Hepatic stellate cell (primary cell): Measurements from ENCODE around the gene RADIL.
A peak's percentile ranks its signal among the peaks of the same experiment; 100 is the strongest.

Experiments
- DNase-seq: peaks from one replicate; pipeline ENCODE4 v3.0.0; 2011; ENCODE audit warnings: low spot score

Gene RADIL

DNA sequence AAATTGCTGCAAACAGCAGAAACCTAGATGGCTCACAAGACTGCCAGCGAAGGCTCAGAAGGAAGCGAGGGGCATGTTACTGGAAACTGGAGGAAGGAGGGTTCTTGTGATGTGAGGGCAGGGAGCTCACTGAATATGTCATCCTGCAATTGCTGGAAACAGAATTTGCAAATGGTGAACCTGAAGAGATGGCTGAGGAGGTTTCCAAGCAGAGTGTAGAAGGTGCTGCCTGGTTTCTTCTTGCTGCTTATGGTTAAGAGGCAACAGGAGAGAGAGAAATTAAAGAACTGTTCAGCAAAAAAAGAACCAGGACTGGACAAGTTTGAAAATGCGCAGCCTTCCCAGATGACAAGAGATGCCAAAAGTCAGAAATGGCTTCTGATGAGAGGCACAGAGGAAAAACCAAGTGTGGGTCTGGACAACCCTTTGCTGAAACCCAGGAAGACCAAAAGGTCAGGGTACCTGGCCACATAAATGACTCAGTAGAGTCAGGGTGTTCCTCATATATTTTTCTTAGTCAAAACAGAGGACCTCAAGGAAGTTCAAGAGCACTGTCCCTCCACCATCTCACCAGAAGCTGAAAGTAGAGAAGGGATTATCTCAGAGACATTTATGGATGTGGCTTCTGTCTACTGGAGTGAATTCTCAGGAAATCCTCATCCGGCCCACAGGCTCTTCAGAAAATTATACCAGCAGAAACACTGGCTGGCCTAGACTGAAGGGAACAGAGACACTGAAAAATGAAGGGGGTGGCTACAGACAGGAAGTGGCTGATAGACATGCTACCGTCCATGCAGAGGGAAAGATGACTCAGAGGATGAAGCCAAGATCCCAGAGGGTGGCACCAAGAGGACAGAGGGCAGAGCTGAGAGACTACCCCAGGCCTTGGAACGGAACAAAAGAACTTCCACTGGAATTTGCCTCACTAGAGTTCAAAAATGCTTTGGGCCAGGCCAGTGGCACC lies 31.8 kb downstream of the RADIL start:
- DNase-seq: no peak

DNA sequence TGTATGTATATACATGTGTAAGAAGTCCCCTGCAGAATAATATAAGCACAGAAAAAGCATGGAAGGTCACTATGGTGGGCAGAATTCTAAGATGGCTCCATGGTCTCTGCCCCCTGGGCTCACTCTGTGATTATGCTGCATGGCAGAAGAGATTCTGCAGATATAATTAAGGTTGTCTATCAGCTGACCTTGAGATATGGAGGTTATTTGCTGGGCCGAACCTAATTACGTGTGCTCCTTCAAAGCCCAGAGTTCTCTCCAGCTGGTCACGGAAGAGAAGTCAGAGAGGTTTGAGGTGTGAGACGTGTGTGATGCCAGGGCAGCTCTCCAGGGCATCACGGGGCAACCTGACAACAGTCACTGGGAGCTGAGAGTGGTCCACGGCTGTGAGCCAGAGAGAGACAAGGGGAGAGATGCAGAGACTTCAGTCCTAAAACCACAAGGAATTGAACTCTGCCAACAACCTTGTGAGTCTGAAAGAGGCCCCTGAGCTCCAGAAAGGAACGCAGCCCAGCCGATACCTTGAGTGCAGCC lies 33.2 kb downstream of the RADIL start:
- DNase-seq: no peak

DNA sequence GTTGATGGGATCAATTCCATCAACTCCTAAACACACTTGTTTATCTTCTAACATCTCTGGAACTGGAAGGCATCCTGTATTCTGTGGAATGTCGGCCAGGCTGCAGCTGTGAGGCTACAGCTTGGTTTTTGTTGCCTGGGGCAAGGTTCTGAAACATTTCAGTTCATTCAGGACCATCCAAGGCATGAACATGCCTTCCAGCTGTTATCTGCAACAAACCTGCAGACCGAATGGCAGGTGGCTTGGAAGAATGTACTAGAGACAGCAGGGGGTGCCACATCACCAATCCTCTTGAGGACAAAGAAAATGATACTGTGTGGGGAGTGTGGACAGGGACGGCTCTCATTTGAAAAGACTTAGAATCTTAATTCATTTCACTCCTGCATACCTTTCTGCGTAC lies 34.1 kb downstream of the RADIL start:
- DNase-seq: no peak

DNA sequence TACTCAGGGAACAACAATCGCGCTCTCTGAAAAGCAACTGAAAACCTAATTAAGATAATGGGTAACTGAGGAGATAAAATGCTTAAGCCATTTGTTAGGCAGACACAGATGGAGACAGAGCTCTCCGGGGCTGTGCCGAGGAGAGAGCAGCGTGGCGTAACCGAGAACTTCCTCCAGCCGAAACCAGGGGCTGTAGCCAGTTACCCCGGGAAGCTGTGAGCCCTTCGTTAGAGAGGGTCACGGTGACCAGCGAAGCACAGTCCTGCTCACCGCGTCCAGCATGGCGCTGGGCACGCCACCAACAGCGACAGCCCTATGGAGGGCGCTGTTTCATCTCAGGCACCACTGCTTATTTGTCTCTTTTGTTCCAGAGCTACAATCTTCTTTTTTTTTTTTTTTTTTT lies 37.8 kb downstream of the RADIL start:
- DNase-seq: no peak

GRCh38 chr7:4842319-4843064 lies 41.0 kb downstream of the RADIL start:
- peak; percentile 61 for DNase-seq

- no peak for DNase-seq
These were observed 41.7 kb downstream of the RADIL start for GRCh38 chr7:4841836-4842235.

DNA sequence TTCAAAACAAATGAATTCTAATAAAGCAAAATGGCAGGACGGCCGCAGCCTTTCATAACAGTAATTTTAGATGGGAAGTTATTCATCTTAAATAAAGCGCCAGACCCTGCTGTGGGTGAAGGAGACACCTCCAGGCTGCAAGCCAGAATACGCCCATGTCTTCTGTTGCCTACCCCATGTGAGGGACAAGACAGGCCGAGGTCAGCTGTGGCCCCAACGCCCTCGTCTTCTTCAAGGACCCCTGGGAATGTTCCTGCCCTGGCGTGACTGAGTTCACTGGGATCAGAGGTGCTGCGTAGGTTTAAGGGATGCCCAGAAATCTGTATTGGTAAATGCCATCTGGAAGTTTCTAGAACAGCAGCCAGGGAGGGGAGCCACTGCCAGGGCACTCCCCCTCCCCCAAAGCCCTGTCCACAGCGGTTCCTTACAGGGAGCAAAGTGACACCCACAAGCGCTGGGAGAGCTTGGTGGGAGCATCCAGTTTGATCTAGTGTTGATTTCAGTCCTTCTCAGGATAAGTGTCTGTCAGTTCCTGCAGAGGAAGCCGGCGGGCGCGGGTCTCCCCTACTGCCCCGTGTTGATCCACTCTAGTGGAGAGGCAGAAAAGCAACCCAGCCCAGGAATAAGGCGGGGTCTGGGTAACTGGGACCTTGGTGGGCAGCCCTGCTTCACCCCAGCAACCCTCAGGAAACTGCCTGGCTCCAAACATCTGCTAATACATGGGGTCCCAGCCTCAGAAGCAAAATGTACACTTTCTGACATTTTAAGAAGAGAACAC lies 42.3 kb downstream of the RADIL start:
- no peak for DNase-seq

DNA sequence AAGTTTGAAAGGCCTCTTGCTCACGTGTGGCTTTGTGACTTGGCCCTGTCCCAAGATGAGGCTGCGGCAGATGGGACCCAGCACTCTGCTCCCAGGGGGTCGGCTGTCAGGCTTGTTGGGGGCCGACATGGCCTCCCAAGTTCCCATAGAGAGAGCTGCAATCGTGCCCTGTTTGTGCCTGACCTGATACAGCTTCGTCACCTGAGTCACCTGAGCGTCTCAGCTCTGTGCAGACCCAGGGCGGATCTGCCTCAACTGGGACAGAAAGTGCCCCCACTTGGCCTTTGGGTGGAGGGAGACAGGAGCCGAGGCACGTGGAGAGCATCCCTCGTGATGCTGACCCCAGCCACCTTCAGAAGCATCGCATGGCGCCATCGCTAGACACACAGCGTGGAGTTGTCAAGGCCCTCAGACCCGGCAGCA lies 43.4 kb downstream of the RADIL start:
- no peak for DNase-seq

DNA sequence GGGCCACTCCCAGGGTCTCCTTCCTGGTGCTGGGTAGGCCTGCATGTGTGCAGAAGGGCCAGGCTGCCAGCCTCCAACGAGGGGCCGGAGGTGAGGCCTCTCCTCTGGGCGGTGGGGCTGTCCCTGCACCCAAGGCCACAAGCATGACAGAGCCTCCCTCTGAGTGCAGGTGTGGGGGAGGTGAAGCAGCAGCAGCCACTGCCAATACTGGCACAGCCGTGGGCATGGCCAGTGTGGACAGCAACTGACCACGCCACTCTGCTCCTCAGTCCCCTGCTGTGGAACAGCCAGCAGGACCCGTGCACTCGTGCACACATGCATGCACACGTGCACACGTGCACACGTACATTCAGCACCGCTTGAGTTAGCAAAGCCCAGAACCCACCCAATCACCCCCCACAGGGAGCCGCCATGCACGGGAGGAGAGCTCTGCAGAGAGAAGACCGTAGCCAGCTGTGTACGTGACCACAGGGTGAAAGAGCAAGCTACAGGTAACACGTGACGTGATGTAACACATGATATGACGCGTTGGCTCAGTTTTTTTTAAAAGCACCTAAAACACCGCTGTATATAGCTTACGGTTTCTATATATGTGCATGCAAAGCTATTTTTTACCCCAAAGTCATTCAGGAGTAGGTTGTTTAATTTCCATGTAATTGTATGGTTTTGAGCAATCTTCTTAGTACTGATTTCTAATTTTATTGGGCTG lies 44.7 kb downstream of the RADIL start:
- DNase-seq: no peak

GRCh38 chr7:4837803-4838625 lies 45.5 kb downstream of the RADIL start:
- DNase-seq: no peak

GRCh38 chr7:4837041-4837802 lies 46.3 kb downstream of the RADIL start:
- peak; percentile 48 for DNase-seq

DNA sequence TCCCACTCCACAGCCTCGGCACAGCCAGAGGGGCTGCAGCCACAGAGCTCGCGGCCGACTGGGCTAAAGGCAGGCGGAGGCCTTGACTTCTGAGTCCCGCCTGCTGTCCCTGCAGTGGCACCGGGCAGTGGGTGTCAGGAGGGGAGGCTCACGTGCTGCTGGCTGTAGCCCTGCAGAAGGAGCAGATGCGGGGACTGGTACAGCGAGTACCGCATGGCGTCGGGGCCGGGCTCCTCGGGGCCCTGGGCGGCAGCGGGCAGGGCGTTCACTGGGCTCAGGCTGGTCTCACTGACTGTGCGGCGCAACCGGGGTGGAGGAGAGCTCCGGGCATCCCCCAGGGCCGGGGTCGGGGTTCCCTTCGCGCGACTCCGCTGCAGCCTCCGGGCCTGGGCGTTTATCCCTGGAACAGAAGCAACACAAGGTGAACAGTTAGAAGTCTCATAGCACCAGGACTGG lies 47.3 kb downstream of the RADIL start:
- DNase-seq: no peak

DNA sequence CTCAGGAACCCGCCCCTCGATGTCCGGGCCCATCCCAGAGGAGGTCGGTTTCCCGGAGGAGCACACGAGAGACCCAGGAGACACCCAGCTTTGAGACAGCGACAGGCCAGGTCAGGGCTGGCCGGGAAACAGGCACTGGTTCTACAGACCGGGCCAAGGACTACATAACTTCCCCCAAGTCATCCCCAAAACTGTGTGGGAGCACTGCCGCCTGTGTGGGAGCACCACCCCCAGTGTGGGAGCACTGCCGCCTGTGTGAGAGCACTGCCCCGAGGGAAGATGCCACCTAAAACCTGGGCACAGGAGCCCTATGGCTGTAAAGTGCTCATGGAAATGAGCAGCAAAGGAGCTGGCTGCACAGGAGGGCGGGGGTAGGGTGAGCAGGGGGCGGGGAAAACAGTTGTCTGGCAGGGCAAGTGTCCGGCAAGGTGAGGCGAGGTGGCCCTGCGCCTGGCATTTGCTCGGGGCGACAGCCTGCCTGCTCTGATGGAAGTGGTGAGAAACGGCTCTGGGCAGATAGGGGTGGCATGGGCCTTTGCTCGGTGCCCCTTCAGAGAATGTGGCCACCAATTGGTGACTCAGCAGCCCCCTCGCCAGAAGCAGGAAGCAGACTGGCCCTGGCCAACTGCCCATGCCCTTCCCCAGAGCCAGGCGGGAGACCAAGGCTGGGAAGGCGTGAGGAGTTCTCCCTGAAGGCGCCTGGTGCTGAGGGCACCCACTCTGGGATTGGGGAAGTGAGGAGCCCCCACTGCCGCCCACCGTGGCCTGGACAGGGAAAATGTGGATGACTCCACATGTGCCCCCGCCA lies 47.9 kb downstream of the RADIL start:
- no peak for DNase-seq

DNA sequence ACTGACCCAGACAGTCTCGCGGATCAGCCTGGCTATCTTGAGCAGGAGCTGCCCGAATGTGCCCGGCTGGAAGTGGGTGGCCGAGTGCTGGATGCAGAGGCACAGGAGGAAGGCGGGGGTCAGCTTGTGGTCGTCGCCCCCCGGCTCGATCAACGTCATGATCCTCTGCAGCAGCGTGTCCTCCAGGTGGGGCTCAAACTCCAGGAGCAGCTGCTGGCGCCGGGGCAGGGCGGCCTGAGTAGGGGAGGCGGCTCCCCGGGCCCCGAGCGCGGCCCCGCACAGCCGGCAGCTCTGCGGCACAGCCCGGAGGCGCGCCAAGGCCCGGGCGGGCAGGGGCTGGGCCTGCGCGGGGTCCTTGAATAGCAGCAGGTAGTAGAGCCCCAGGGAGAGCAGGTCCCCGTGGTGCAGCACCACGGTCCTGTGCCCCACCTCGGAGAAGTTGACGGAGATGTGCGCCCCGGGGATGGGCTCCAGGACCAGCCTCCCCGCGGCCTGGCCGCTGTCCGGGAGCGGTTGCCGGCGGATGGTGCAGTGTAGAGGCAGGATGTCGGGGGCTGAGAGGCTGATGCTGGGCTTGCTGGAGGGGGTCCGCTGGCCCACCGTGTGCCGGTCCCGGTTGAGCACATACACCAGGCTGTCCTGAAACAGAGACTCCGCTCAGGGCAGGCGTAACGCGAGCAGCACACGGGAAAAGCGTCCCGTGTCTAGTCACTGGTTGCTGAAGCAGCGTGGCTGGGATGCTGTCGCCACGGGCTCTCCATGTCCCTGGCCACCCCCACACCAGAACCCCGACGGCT lies 48.7 kb downstream of the RADIL start:
- no peak for DNase-seq

GRCh38 chr7:4833691-4834600 lies 49.6 kb downstream of the RADIL start:
- DNase-seq: no peak

- DNase-seq: no peak
These were observed 50.3 kb downstream of the RADIL start for GRCh38 chr7:4833176-4833575.

DNA sequence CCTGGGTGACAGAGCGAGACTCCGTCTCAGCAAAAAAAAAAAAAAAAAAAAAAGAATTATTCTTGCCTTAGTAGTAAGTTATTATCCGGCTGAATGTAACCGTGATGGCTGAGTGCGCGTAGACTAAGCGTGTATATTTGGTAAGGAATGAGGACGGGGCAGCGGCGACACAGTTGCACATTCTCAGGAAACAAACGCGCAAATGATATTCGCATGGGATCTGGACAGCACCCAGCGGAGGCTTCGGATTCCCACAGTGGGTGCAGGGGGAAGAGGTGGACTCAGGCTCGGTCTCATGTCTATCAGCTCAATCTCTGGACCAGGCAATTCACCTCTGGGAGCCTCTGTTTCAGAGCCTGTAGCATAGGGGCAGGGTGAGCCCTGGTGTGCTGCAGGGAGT lies 50.8 kb downstream of the RADIL start:
- DNase-seq: no peak
